GM21360 (cell line): ENCODE measurements around the gene MAN2B1.
A peak's percentile ranks its signal among the peaks of the same experiment; 100 is the strongest.
"Not testable (repeated sequence)": the region's sequence is repeated elsewhere in the genome, so short reads cannot be mapped to it uniquely, and the experiment has no call there.

Source experiments
- ATAC-seq: cut with Tn5 transposase; IDR thresholded peaks from one replicate; pipeline ENCODE4 v1.9.1; 2021; ENCODE audit warnings: mild to moderate bottlenecking, moderate library complexity; ENCODE audit not compliant: unreplicated experiment

Gene MAN2B1

DNA sequence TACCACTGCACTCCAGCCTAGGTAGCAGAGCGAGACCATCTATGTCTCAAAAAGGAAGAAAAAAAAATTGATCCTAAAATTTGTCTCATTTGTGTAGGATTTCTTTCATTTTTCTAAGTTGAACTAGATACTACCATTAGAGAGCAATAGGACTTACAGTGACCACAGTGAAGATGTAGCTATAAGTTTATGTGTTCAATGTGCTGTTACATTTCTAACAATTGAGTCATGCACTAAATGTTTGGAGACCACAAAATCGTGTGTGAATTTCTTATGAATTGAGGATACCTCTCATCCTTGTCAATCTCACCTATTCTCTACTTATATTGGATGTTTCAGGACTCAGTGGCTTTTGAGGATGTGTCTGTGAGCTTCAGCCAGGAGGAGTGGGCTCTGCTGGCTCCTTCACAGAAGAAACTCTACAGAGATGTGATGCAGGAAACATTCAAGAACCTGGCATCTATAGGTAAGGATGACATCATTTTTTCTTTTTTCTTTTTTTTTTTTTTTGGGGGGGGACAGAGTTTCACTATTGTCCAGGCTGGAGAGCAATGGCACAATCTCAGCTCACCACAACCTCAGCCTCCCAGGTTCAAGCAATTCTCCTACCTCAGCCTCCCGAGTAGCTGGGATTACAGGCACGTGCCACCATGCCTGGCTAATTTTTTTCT is 43.0 kb downstream of the MAN2B1 start:
- no peak for ATAC-seq

DNA sequence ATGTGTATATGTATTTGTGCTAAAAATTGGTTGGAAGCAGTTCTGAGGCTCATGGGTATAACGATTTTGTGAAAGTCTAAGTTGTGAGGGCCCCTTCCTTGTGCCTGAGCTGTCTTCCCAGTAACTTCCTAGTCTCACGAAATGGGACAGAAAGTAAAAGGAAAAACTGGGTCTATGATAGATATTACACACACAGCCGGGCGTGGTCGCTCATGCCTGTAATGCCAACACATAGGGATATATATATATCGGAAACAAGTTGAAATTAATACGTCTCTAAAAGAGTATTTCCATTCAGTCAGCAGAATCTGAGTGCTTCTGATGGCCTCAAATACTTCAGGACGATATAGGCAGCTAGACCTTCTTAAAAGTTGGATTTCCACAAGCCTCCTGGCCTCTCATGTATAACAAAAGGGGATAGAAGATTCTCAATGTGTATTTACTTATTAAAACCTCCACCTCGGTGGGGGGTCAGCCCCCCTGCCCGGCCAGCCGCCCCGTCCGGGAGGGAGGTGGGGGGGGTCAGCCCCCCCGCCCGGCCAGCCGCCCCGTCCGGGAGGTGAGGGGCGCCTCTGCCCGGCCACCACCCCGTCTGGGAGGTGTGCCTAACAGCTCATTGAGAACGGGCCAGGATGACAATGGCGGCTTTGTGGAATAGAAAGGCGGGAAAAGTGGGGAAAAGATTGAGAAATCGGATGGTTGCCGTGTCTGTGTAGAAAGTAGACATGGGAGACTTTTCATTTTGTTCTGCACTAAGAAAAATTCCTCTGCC is 45.1 kb downstream of the MAN2B1 start:
- ATAC-seq, result not testable (repeated sequence)

DNA sequence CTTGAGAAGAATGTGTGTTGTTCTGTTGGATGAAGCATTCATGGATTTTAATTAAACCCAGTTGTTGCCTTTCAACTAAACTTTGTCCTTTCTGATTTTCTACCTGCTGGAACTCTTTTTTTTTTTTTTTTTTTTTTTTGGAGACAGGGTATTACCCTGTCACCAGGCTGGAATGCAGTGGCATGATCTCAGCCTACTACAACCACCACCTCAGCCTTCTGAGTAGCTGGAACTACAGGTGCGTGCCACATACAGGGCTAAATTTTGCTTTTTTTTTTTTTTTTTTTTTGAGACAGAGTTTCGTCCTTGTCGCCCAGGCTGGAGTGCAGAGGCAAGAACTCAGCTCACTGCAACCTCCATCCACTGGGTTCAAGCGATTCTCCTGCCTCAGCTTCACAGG is 48.9 kb downstream of the MAN2B1 start:
- no peak for ATAC-seq

DNA sequence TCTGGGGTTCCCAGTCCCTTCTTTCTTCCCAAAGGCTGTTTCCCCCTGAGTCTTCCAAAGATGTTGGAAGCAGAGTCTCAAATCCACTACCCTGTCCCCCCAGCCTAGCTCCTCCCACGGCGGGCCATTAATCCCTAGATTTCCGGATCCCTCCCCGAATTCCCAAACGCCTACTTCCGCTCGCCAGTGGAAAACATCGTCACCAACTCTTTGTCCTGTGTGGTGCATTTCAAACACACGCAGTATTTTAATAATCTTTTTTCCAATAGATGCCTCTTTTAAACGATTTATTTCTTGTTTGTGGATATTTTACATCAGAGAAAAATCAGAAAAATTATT is 55.2 kb downstream of the MAN2B1 start:
- no peak for ATAC-seq

DNA sequence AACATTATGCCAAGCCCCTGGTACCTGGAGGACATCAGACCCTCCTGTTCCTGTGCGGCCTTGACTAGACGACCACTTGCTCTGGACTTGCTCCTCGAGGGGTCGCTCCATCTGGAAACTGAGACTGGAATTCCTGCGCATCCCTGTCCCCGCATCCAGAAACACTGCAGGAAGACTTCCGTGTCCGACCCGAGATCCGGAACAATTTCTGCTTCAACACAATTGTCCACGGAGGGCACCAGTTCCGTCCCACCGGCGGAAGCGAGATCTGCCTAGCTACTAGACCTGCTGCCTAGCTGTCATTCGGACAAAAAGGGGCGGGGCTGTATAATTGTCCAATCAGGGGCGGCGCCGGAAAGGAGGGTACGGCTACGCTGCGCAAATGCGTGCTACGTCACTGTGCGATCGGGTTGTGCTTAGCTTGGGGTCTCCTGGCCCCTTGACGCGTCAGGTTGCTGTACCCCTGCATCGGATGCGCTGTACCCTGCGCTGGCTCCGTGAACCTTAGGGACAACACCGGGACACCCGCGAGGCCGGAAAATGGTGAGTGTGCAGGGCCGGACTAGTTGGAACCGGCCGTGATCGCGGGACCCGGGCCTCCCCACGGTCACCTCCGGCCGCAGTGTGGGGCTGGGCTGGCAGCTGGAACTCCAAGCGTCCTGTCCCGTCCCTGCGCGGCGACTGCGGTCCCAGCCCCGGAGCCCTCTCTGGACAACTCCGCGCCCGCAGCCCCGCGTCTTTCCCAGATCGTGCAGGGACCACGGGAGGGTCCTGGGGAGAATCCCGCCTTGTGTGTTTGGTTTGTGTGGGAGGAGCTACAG is 55.8 kb downstream of the MAN2B1 start, which contains the start of the genes ZNF490 and ZNF791:
TSS of gene ZNF490 (minus strand) at position 274 of the 821 bp plus-strand sequence. CDS start at position 141, 133 bp downstream.
TSS of gene ZNF791 (plus strand) at position 381 of the 821 bp plus-strand sequence. CDS start at position 541, 160 bp downstream.
- ATAC-seq, result peak; percentile 71

DNA sequence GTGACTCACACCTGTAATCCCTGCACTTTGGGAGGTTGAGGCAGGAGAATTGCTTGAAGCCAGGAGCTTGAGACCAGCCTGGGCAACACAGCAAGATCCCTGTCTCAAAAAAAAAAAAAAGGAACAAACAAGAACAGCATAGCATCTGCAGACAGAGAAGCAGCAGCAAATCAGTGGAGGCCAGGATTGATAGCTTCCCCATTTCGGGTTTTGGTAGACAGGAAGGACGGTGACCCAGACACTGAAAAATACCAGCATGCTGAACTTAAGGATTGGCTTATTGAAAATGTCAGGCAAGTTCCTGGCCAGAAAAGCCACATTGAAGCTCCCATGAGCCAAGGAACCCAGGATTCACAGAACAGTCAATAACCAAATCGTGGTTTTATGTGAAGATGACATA is 58.9 kb downstream of the MAN2B1 start:
- no peak for ATAC-seq

DNA sequence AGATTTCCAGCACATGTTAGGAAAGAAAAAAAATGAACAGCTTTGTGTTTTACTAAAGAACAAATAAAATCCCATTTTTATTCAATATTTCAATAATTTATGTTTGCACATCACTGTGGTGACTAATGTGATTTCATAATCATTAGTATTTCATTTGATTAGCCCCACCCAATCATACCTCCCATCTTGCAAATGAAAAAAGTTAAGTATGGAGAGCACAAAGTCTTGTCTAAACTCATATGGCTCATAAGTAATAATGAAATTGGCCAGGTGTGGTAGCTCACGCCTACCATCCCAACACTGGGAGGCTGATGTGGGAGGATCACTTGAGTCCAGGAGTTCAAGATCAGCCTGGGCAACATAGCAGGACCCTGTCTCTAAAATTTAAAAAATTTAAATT is 59.7 kb downstream of the MAN2B1 start:
- no peak for ATAC-seq

DNA sequence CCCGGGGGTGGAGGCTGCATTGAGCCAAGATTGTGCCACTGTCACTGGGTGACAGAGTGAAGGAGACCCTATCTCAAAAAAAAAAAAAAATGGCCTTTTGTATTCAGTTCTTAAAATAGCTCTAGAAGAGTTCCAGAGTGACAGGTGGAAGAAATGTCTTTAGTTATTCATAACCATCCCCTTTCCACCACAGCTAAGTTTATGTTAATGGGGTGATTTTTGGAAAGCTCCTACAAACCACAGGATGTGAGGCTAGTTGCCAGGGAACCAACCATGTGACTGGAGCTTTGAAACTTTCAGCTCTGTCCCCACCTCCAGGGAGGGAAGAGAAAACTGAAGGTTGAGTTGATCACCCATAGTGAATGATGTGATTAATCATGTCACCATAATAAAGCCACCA is 62.8 kb downstream of the MAN2B1 start:
- no peak for ATAC-seq

DNA sequence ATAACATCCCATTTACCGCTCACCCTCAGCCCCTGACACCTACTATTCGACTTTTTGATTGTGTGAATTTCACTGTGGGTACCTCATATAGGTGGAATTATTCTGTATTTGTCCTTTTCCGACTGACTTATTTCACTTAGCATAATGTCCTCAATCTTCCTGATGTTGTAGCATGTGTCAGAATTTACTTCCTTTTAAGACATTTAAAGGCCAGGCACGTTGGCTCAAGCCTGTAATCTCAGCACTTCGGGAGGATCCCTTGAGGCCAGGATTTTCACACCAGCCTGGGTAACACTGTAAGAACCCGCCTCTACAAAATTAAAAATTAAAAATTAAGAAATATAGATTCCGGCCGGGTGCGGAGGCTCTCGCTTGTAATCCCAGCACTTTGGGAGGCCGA is 68.9 kb downstream of the MAN2B1 start:
- ATAC-seq, result no peak

DNA sequence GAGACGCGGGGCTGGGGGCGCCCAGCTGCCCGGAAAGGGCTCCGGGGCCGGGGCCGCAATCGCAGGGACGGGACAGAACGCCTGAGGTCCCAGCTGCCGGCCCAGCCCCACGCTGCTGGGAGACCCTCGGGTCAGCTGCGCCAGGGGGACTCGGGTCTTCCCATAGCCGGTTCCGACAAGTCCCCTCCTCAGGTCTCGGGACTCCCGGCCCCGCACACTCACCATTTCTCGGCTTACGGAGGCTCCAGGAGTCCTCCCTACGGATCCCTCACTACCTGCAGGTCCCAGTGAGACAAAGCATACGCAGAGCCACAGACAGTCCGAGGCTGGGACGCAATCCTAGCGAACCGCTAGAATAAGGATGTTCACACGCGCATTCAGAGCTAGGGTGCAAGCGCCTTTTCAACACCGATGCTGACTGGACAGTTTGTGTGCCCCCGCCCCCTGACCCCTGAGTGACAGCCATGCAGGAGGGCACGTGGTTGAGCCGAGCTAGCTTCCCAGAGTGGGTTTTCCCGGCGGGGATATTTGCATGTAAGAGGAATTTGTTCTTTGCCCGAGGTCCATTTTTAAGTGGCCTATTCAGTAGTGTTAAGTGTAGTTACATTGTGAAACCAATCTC is 69.5 kb downstream of the MAN2B1 start:
- no peak for ATAC-seq
